Calu3 (cell line): Measurements from ENCODE around the gene GDF2. TPM values are rescaled to one million over a fixed set of nuclear protein-coding genes. Genes with fewer than 3 reads are reported as not detected.

ENCODE experiments used
- BruUV-seq: library from RNA; stranded (reverse); fragments of 400-500 nt; replicated peaks from 2 replicates; lab custom pipeline; 2021; lab: Mats Ljungman, UMichigan
- CTCF ChIA-PET: fragments of 300-600 bp; sonication (Branson Sonifier 250); formaldehyde crosslinking; loops from one replicate; lab custom pipeline; 2022; ENCODE audit warnings: antibody characterized with exemption; lab: Charles Lee
- DNase-seq: peaks from one replicate; pipeline ENCODE4 v3.0.0; 2022
- H3K27ac Mint-ChIP-seq: one replicate; pipeline ENCODE4 v1.8.0; 2022; ENCODE audit warnings: mixed read lengths; ENCODE audit not compliant: unreplicated experiment
- H3K27me3 Mint-ChIP-seq: one replicate; pipeline ENCODE4 v1.8.0; 2022; ENCODE audit warnings: mixed read lengths; ENCODE audit not compliant: unreplicated experiment
- H3K36me3 Mint-ChIP-seq: one replicate; pipeline ENCODE4 v1.8.0; 2022; ENCODE audit warnings: mild to moderate bottlenecking, moderate library complexity, mixed read lengths; ENCODE audit not compliant: insufficient read depth, unreplicated experiment
- H3K4me1 Mint-ChIP-seq: one replicate; pipeline ENCODE4 v1.8.0; 2022; ENCODE audit warnings: mild to moderate bottlenecking, low read depth, mixed read lengths; ENCODE audit not compliant: unreplicated experiment
- H3K4me3 Mint-ChIP-seq: one replicate; pipeline ENCODE4 v1.8.0; 2022; ENCODE audit warnings: mild to moderate bottlenecking, low read depth, moderate library complexity, mixed read lengths; ENCODE audit not compliant: unreplicated experiment
- H3K9me3 Mint-ChIP-seq: one replicate; pipeline ENCODE4 v1.8.0; 2022; ENCODE audit warnings: low read depth, mixed read lengths; ENCODE audit not compliant: unreplicated experiment
- CTCF ChIP-seq: fragments of 200-600 bp; IDR thresholded peaks from one replicate; pipeline ENCODE4 v1.8.0; 2022; ENCODE audit warnings: antibody characterized with exemption; ENCODE audit not compliant: unreplicated experiment
- intact Hi-C: fragments of 100-400 bp; cut with micrococcal nuclease; formaldehyde crosslinking; loops from one replicate; pipeline ENCODE4 v1.10.0; 2022; ENCODE audit not compliant: unreplicated experiment
- total RNA-seq: library from RNA; stranded (reverse); gene quantifications from 2 replicates; pipeline ENCODE4 v1.2.3, GENCODE V29; 2022

The GDF2 gene
- total RNA-seq, 1 experiment from 2014 or later, result not detected

GRCh38 chr10:47330366-47330765 is 8.1 kb downstream of the GDF2 start:
- no peak for DNase-seq
- no peaks in the 10 kb centered on the region for H3K4me1 Mint-ChIP-seq
- no peak overlapping the region for H3K27ac Mint-ChIP-seq
- no peaks in the 10 kb centered on the region for H3K36me3 Mint-ChIP-seq
- BruUV-seq, result no TSS peak
- no peaks in the 10 kb centered on the region for H3K9me3 Mint-ChIP-seq
- CTCF ChIA-PET, result no interaction called here
- TF ChIP-seq CTCF, result no peak
- H3K27me3 Mint-ChIP-seq, result peaks cover 27% of the 10 kb centered on the region
- intact Hi-C loops, result no loop called here
- no peak overlapping the region for H3K4me3 Mint-ChIP-seq

- CTCF ChIA-PET, result no interaction called here
- intact Hi-C loops, result no loop called here
- Mint-ChIP-seq H3K4me1 (no peaks in the 10 kb centered on the region), H3K27me3 (peaks cover 31% of the 10 kb centered on the region), H3K27ac (no peak overlapping the region), H3K36me3 (no peaks in the 10 kb centered on the region), H3K4me3 (no peak overlapping the region), H3K9me3 (no peaks in the 10 kb centered on the region)
- BruUV-seq, result no TSS peak
- TF ChIP-seq CTCF, result no peak
- peak; percentile 38 for DNase-seq
Measured at GRCh38 chr10:47330804-47331203, 8.6 kb downstream of the GDF2 start.

GRCh38 chr10:47331491-47331890 is 9.2 kb downstream of the GDF2 start:
- CTCF ChIA-PET, result no interaction called here
- Mint-ChIP-seq H3K4me3 (no peak overlapping the region), H3K9me3 (no peaks in the 10 kb centered on the region), H3K27me3 (peaks cover 38% of the 10 kb centered on the region), H3K36me3 (no peaks in the 10 kb centered on the region), H3K27ac (no peak overlapping the region), H3K4me1 (no peaks in the 10 kb centered on the region)
- BruUV-seq, result no TSS peak
- TF ChIP-seq CTCF, result no peak
- intact Hi-C loops, result no loop called here
- DNase-seq, result no peak

- no peak overlapping the region for H3K4me3 Mint-ChIP-seq
- H3K27ac Mint-ChIP-seq, result no peak overlapping the region
- H3K36me3 Mint-ChIP-seq, result no peaks in the 10 kb centered on the region
- no TSS peak for BruUV-seq
- TF ChIP-seq CTCF, result no peak
- intact Hi-C loops, result no loop called here
- CTCF ChIA-PET, result no interaction called here
- H3K9me3 Mint-ChIP-seq, result no peaks in the 10 kb centered on the region
- no peaks in the 10 kb centered on the region for H3K4me1 Mint-ChIP-seq
- H3K27me3 Mint-ChIP-seq, result peaks cover 43% of the 10 kb centered on the region
- no peak for DNase-seq
Measured at GRCh38 chr10:47331954-47332353, 9.7 kb downstream of the GDF2 start.

- no peak overlapping the region for H3K4me3 Mint-ChIP-seq
- peaks cover 47% of the 10 kb centered on the region for H3K27me3 Mint-ChIP-seq
- CTCF ChIA-PET, result no interaction called here
- DNase-seq, result no peak
- BruUV-seq, result no TSS peak
- H3K36me3 Mint-ChIP-seq, result no peaks in the 10 kb centered on the region
- no peaks in the 10 kb centered on the region for H3K9me3 Mint-ChIP-seq
- intact Hi-C loops, result no loop called here
- no peak for TF ChIP-seq CTCF
- H3K27ac Mint-ChIP-seq, result no peak overlapping the region
- H3K4me1 Mint-ChIP-seq, result no peaks in the 10 kb centered on the region
Measured at GRCh38 chr10:47332371-47332770, 10.1 kb downstream of the GDF2 start.
